Epithelial cell of esophagus (primary cell): Measurements from ENCODE around the gene PITPNM3.
"Not testable (repeated sequence)": the region's sequence is repeated elsewhere in the genome, so short reads cannot be mapped to it uniquely, and the experiment has no call there.

ENCODE experiments used
- DNase-seq: peaks from one replicate; pipeline ENCODE4 v3.0.0; 2010; ENCODE audit warnings: low read depth
- H3K4me3 ChIP-seq: 2 replicates; pipeline ENCODE4 v1.5.1; 2011; ENCODE audit warnings: mild to moderate bottlenecking, low read length, control low read depth
- CTCF ChIP-seq: IDR thresholded peaks from 2 replicates; pipeline ENCODE4 v1.5.1; 2011; ENCODE audit warnings: low read depth, mild to moderate bottlenecking, low read length, control low read depth, inconsistent platforms; ENCODE audit not compliant: insufficient read depth; ENCODE audit errors: missing control alignments

Gene PITPNM3

GRCh38 chr17:6596941-6597340 is 40.6 kb upstream of the PITPNM3 start:
- no peak for DNase-seq
- no peak for TF ChIP-seq CTCF
- no peak overlapping the region for H3K4me3 ChIP-seq

GRCh38 chr17:6596511-6596910 is 40.2 kb upstream of the PITPNM3 start:
- H3K4me3 ChIP-seq, result no peak overlapping the region
- no peak for TF ChIP-seq CTCF
- DNase-seq, result no peak

GRCh38 chr17:6596081-6596480 is 39.7 kb upstream of the PITPNM3 start:
- no peak for TF ChIP-seq CTCF
- H3K4me3 ChIP-seq, result no peak overlapping the region
- DNase-seq, result no peak

GRCh38 chr17:6593371-6593770 is 37.0 kb upstream of the PITPNM3 start:
- DNase-seq, result not testable (repeated sequence)

GRCh38 chr17:6592173-6592572 is 35.8 kb upstream of the PITPNM3 start:
- no peak for TF ChIP-seq CTCF
- no peak overlapping the region for H3K4me3 ChIP-seq
- peak; percentile 39 for DNase-seq

More at GRCh38 chr17:6593371-6593770, 37.0 kb upstream of the PITPNM3 start:
- not testable (repeated sequence) for H3K4me3 ChIP-seq

GRCh38 chr17:6591599-6592158 is 35.3 kb upstream of the PITPNM3 start:
- H3K4me3 ChIP-seq, result no peak overlapping the region
- DNase-seq, result peak; percentile 92
- TF ChIP-seq CTCF, result no peak

GRCh38 chr17:6589266-6589946 is 33.1 kb upstream of the PITPNM3 start:
- H3K4me3 ChIP-seq, result no peak overlapping the region
- no peak for TF ChIP-seq CTCF
- DNase-seq, result no peak
